ENCODE measurements around the gene CDH12.
"Not testable (repeated sequence)": the region's sequence is repeated elsewhere in the genome, so short reads cannot be mapped to it uniquely, and the experiment has no call there.

Gene CDH12

DNA sequence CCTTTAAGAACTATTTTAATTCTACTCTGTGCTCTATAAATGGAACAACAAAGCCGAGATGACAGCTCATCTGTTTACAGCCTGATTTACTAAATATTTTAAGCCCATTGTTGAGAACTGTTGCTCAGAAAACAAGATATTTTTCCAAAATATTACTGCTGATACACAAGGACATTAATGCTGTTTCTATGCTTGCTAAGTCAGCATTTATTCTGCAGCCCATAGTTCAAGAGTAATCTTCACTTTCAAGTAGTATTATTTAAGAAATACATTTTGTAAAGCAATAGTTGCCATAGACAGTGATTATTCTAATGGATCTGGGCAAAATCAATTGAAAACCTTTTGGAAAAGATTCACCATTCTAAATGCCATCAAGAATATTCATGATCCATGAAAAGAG, 208.3 kb downstream of the CDH12 start:
- DNase-seq, result no peak

DNA sequence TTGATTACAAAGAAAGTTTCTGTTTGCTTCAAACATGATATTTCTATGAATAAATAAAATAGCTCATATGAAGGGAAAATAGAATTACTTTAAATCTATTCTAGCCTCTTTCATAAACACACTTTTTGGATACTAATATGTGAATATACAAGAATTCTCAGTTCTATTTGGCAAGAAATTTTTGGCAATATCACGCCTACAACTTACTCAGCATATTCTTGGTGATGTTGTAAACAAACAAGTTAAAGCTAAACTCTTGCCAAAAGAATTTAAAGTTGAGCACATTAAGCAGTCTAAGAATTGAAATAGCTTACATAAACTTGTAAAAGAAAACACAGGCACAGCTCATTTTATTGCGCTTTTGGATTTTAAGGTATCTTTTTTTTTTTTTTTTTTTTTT, 209.8 kb downstream of the CDH12 start:
- DNase-seq, result no peak

DNA sequence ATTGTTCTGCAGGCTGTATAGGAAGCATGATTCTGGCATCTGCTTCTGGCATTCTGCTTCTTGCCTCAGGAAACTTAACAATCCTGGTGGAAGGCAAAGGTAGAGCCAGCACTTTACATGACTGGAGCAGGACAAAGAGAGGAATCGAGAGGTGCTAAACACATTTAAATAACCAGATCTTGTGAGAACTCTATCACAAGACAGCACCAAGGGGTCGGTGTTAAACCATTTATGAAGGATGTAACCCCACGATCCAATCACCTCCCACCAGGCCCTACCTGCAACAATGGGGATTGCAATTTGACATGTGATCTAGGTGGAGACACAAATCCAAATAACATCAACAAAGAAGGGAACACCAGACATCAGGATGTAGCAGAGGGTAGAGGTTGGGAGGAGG, 221.5 kb downstream of the CDH12 start:
- DNase-seq, result no peak

DNA sequence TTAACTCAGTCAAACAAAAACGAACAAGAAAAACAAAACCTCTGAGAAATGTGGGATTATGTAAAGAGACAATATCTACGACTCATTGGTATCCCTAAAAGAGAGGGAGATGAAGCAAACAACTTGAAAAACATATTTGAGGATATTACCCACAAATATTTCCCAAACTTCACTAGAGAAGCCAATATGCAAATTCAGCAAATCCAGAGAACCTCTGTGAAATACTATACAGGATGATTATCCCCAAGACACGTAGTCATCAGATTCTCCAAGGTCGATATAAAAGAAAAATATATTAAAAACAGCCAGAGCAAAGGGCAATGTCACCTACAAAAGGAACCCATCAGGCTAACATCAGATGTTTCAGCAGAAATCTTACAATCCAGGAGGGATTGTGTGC, 226.1 kb downstream of the CDH12 start:
- DNase-seq, result no peak

DNA sequence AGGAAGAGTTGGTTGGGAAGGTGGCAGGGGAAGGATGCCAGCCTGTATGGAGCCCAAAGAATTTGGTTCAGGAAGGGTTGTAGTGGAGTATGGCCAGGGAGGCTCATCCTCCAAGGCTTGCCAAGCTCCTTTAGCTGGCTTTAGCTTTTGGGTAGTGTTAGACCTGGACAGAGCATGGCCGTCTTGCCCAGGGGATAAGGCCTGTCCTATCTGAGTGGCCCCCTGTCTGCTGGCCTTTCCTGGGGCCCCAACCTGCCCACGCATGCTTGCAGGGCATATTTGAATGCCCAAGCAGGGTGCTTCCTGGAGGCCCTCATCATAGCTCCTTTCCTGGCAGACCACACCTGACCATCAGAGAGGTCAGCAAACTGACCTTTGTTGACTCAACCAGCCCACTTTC, 227.7 kb downstream of the CDH12 start:
- DNase-seq, result no peak

DNA sequence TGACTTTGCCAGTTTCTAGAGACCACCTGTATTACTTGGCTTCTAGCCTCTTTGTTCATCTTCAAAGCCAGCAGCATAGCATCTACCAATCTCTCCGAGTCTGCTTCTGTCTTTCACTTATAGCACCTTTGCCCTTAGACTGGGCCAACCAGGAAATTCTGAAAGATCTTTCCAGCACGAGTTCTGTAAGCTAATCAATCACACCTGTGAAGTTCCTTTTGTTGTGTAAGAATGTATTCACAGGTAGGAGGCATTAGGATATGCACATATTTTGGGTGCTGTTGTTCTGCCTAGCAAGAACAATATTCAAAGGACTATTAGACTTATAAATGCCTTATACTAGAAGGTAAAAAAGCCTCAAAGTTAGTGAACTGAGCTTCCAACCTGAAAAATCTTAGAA, 232.1 kb downstream of the CDH12 start:
- DNase-seq, result no peak

DNA sequence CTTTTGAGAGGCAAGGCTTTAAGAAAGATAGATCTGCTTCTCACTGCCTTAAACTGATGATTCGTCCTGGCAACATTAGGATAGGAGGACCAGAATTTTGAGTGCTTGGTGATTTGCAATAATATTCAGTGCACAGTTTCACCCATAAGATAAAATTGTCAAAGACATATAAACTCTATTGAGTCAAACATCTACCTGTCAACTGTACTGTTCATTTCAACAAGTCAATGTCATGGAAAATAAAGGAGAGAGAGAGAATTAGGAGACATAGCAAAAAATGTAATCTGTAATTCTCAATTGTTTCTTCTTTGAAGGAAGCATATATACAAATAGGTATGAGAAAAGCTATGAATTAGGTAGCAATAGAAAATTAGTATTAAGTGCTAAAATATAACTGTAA, 237.2 kb downstream of the CDH12 start:
- no peak for DNase-seq

DNA sequence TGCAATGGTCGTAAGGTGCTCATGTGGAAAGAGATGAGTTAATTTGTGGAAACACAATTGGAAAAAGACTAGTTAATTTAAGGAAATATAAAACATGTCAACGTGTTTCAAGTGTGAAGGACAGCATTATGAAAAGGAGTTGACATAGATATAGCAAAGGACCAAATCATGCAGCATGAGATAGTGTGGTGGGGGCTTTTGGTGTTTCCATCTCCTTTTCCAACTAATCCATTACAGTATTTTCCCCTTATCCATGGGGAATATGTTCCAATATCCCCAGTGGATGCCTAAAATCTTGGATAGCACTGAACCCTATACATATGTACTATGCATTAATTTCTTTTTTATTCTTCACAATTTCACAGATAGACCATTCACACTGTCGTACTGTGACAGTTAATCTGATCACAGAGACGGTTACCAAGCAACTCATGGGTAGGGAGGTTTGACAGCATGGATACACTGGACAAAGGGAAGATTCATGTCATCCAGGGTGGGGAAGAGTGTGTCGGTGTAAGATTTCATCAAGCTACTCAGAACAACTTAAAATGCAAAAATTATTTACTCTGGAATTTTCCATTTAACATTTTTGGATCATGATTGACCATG, 238.6 kb downstream of the CDH12 start:
- no peak for DNase-seq

DNA sequence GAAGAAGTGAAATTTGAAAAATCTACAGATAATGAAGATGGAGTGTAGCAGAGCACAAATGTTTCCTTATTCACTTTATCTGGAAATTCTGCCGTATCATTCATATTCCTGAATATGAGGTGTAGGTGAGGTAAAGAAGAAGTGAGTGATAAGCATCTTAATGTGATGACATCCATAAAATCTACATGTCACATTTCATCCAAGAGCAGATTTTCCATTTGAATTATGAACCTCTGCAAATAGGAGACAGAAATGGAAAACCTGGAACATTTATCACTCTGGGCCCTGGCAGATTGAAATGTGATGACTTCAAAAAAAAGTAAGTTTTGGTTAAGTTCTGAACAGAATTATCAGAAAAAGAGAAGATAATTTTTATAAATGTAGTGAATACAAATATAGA, 240.2 kb downstream of the CDH12 start:
- no peak for DNase-seq

DNA sequence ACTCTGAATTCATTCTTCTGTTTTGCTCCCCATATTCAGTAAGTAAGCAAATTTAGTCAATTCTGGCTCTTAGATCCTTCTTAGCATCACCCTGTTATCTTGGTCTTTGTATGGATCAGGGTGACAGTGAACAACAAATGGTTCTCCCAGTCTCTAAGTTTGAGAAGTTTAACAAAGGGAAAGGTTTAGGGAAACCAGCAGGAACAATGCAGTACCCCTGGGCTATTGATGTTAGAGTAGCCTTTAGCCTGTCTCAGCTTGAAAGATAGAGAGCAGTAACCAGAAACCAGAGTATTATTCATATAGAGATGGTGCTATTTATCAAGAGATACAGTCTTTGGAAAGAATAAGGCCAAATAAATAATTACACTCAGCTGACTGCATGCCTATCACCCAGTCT, 241.8 kb downstream of the CDH12 start:
- no peak for DNase-seq

DNA sequence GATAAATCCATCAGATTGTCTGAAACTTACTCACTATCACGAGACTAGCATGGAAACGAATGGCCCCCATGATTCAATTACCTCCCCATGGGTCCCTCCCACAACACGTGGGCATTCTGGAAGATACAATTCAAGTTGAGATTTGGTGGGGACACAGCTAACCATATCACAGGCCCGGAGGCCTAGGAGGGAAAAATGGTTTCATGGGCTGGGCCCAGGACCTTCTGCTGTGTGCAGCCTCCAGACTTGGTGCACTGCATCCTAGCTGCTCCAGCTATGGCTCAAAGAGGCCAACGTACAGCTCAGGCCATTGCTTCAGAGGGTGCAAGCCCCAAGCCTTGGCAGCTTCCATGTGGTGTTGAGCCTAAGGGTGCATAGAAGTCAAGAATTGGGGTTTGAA, 245.6 kb downstream of the CDH12 start:
- not testable (repeated sequence) for DNase-seq

DNA sequence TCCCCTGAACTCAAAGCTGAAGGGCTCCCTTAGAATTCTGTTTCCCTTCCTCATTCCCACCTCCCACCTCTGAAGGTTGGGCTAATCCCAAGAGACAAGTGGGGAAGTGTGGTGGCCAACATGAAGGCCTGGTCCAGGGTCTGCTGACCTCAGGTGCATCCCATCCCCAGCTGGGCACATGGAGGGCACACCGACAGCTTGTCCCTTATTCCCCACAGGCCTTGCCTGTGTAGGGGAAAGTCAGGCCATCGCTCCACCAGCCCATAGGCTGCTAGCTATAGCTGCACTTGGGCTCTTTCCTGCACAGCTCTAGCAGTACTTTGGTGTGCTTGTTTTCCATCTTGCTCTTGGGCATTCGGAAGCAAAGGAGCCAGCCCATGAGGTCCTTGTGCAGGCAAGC, 247.7 kb downstream of the CDH12 start:
- no peak for DNase-seq

DNA sequence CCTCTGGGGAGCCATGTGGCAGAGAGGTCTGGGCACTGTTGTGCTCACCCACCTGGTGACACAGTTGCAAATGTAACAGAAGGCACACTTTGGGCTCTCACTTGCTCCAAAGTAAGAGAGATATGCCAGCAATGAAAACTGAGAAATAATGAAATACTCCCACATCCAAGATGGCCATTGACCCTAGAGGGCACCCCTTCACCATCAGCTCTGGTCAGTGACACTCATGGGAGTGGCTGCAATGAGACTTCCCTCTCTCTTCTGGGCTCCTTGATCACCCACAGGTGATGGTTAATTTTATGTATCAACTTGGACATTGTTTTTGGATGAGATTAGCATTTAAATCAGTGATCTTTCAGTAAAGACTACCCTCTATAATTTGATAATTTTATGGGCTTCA, 248.4 kb downstream of the CDH12 start:
- DNase-seq, result no peak

DNA sequence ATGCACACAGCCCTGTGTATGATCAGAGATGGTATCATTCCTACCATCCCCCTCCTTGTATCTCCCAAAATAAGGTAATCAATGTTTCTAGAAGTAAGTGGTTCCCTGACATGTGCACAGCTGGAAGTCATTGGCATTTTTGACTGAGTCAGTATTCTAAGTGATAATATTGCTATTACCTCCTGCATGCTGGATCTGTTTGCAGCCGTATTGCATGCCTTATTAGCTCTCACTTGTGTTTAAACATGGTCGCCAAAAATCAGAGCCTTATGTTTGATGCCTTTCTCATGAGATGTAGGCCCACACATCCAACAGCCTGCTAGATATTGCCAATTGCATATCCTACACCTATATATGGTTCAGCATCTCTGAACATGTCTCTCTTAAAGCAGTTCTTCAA, 254.3 kb downstream of the CDH12 start:
- no peak for DNase-seq

DNA sequence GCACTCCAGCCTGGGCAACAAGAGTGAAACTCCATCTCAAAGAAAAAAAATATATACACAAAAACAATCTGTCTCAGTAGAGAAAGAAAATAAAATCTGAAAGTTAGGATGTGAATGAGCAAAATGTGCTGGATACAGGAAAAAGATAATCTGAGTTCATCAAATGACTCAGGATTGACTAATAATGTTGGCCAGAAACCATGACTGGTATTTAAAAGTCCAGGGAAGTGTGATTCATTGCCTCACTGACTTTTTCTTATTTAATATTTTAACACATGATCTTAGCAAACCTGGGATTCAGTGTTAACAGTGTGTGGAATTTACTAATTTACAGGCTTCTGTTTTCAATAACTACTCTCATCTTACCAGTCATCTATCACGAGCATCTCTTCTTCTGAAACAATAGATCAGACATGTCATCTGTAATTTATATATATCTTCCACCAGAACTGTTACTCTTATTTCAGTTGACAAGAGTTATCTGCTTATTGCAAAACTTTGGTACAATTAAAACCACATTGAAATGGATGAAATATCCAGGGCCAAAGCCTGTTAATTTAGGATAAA, 256.7 kb downstream of the CDH12 start:
- no peak for DNase-seq

DNA sequence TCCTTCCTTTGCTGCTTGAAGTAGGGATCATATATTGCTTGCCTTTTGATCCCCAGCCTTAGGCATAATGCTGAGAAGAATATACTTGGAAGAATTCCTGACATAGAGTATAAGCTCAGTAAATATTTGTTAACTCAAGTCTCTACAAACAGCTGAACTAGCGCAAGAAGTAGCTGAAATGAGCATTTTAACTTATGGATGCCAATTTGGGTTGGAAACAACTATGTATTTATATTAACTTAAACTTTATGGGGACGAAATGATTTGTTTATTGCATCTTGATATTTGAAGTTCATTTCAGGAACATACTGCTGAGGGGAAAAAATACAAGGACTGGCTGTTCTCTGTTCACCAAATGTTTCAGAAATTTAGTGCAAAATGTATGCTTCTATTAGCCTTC, 258.7 kb downstream of the CDH12 start:
- DNase-seq, result no peak

DNA sequence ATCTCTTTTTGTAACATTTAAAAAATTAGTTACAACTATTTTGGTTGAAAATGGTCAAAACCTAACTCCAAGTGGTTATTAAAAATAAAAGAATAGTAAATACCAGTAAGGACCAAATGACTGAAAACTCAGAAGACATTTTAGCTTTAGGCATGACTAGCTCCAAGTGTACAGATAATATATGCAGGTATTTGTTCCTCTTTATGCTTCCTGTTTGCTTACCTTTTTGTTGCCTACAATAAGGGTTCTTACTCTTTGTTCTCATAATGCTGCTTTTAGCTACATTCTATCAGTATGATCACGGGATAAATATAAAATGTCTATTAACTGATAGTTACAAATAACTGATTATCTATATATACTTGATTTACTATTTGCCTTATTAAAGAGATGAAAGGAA, 259.6 kb downstream of the CDH12 start:
- DNase-seq, result no peak

DNA sequence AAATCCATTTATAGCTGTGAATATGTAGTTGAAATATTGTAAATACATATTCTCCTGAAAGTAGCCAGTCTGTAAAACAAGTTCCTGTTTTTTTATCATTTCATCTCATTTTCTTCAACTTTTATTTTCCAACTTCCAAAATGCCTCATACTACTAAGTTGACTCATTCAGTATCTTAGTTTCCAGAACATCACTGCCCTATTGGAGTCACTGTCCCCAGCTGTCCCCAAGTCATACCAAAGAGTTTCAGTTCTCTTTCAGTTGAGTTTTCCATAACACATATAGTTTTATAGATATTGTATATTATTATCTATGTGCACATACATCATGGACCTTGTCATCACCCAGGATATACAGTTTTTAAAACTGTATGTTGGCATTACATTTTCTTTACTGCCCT, 261.7 kb downstream of the CDH12 start:
- DNase-seq, result no peak

DNA sequence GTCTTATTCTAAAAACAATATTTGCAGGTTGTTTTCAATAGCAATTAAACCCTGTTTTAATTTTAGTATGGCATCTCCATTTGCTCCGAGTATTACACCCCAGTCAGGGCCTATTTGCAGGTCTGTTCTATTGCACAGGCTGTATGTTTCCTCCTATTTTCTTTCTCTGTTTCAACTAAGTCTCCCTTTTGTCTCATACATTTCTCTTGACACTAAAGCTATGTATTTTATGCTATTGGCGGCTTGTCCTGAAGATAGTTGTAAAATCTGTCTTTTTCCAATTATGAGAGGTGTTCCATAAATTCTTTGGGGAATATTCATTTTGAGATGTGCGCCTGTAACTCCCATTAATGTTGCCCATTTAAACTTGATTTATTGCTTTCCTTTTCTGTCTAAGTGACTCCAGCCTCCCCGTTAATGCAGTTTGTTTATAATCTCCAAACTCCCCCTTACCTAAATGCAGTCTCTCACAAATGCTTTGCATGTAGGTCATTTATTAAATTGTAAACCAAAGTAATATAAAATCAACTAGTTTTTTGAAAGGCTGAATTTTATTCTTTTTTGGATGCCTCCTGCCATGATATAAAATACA, 262.4 kb downstream of the CDH12 start:
- no peak for DNase-seq

DNA sequence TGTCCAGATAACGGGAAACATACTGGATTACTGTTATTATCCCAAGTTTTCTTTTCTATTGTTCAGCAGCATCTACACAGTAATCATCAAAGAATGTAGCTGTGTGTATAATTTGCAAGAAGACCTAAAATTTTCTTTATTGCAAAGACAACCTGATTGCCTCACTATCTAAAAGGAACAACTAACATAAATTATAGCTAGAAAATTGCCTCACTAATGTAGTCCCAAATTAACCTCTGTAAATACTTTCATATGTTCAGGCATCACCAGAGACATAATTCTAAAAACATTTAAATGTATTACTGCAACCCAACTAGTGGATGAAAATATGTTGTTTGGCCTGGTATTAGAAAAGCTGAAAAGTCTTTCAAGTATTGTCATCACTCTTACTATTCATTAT, 275.4 kb downstream of the CDH12 start:
- DNase-seq, result no peak

DNA sequence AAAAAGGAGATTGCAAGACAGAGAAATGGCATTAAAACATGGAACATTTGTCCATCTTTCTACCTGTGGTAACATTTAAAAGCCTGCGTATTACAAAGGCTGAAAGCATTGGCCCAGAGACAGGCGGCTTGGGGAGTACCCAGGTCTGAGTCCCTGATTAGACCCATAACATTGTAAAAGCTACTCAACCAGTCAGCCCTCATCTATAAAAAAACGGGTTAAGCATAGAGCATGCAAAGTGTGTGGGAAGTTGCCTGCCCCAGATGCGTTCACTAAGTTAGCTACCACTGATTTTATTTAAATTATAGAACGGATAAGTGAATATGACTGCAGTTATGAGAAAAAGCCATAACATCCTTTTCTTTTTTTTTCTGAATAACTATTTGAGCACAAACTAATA, 276.1 kb downstream of the CDH12 start:
- DNase-seq, result no peak

DNA sequence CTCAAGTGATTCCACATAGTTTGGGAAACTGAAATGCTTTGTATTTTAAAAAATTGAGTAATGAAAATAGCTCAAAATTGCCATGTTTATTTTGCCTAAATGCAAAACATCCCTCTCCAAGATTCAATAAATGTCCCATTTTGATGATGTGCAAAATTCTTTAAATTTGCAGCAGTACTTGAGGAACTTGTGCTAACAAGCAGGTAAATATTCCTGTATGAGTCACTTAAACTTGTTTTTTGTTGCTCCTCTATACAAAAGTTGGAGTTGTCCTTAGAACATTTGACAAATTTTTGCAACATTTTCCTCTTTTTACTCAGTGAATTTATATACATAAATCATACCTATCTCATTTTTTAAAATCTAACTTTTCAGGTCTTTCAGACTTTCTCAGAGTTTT, 280.2 kb downstream of the CDH12 start:
- no peak for DNase-seq

DNA sequence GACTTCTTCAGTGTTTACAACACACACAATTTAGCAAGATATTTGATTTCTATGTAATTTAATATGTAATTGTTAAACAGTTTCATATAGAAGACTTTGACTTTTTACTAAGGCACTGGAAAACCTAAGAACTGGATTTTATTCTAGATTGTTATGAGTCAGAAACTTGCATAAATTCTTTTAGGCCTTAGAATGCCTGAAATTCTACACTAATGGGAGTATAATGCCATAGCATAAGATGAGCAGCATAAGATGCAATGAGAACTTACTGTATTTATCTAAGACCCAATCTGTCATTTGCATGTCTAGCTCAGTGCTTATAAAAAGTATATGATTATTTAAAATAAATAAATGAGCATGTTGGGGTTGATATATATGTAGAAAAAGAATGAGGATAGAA, 285.2 kb downstream of the CDH12 start:
- no peak for DNase-seq

DNA sequence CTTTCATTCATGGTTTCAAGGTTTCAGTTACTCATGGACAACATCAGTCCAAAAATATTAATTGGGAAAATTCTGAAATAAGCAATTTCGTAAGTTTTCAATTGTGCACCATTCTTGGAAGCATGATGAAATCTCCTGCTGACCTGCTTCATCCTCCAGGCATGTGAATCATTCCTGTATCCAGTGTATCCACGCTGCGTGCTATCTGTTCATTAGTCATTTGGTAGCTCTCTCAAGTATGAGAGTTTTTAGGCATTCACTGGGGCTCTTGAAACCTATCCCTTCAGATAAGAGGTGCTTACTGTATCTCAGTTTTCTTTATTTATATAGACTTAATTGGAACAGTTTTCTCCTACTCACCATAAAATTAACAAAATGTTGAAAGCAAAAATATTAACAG, 293.0 kb downstream of the CDH12 start:
- DNase-seq, result no peak

DNA sequence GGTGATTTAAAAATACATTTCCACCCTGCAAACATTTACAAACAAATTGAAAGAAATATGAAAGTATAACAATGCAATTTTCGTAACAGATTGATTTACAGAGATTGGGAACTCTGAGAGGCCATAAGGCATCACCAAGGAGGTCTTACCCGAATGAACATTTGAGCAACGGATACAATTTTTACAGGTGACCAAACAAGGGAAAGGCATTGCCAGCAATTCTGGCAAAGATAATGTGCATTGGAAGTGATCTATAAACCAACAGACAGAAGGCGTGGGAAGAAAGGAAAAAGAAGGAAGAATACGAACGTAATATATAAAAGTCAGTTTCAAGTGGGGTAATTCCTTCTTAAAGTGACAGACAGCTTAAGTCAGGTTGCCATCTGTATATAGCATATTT, 295.9 kb downstream of the CDH12 start:
- DNase-seq, result no peak

Data from DMS79 treated with DMSO at 0.1 percent for 48 hours (cell line).